ENCODE results near the gene SMAD6. TPM values are rescaled to one million over a fixed set of nuclear protein-coding genes. Genes with fewer than 3 reads are reported as not detected.
A peak's percentile ranks its signal among the peaks of the same experiment; 100 is the strongest.

Gene SMAD6
- total and polyA plus RNA-seq, 2 of the 4 experiments (the other 2 are of a cell fraction), result 4.8 to 8.5 TPM

- H4K8ac ChIP-seq (ENCODE audit: low read depth in 2 of 2, low read length in 2 of 2), result peak overlapping the region in 1 of 2 experiments; percentile 77; a peak in 2 of 4 replicates
- intact Hi-C loops (cut with micrococcal nuclease), result loop anchor here (1.0 kb wide), 1 partner anchor 36 kb away; no protein-coding TSS in a partner anchor
- H2BK5ac ChIP-seq (ENCODE audit: low read depth, low read length, poor library complexity, severe bottlenecking), result peak overlapping the region; percentile 99
- H3K4me3 ChIP-seq (ENCODE audit: insufficient read depth, low read depth, low read length), result no peak overlapping the region
- dilution Hi-C loops (cut with HindIII; ENCODE audit: low sequenced_read_pairs, unreplicated experiment), result no loop called here
- peak overlapping the region; percentile 70; the same call in 1 of the 2 replicates for H4K5ac ChIP-seq (ENCODE audit: low read depth, low read length)
- no peak overlapping the region for H3K56ac ChIP-seq (ENCODE audit: extremely low read depth, insufficient read depth, low read length)
- peak overlapping the region; percentile 52; the same call in 1 of the 2 replicates for H3K23ac ChIP-seq (ENCODE audit: low read depth, low read length)
- H2AFZ ChIP-seq (replicated peaks; ENCODE audit: low read length, poor library complexity), result no peak overlapping the region
- ChIA-PET CTCF (interaction anchor here (1.2 kb wide), 1 partner anchor 36 kb away, joined by 3 read pairs; no protein-coding TSS in a partner anchor), POLR2A (ENCODE audit: unreplicated experiment) (interaction anchor here (0.6 kb wide), 1 partner anchor 12 kb away, joined by 3 read pairs; no protein-coding TSS in a partner anchor)
- peaks cover 7% of the 10 kb centered on the region; the same call in 1 of the 2 replicates for H3K9me1 ChIP-seq (ENCODE audit: insufficient read depth, low read length)
- peak; percentile 94 for ATAC-seq (ENCODE audit: low read depth)
- peak overlapping the region; percentile 35; the same call in 1 of the 2 replicates for H4K91ac ChIP-seq (ENCODE audit: insufficient read depth, low read depth, low read length)
- H2AK9ac ChIP-seq (replicated peaks; ENCODE audit: low read depth, low read length, poor library complexity), result no peak overlapping the region
- H3K27me3 ChIP-seq (ENCODE audit: control insufficient read depth, insufficient read depth, low read length), result no peaks in the 10 kb centered on the region
- 0 out of 3 replicates have a peak overlapping the region, but pooled peaks have one; percentile 33 for H2BK15ac ChIP-seq (ENCODE audit: low read depth, low read length)
- H3K9me3 ChIP-seq (ENCODE audit: control insufficient read depth, insufficient read depth, low read length), result no peaks in the 10 kb centered on the region
- peak overlapping the region; percentile 38; the same call in 1 of the 2 replicates for H3K4ac ChIP-seq (ENCODE audit: low read depth, low read length)
- WGBS, 2 experiments (ENCODE audit: extremely low coverage in 2 of 2, insufficient read length in 1 of 2), result 40% methylated on average over 2 of the region's 3 CpGs; no CpG with 5 or more reads in 1 of the 2 experiments
- no peak overlapping the region for H3K9ac ChIP-seq (ENCODE audit: low read depth, low read length)
- peak overlapping the region; percentile 80 for H2BK120ac ChIP-seq (ENCODE audit: low read depth, low read length)
- H3K4me1 ChIP-seq (ENCODE audit: control insufficient read depth, insufficient read depth, low read length), result peaks cover 2% of the 10 kb centered on the region; the same call in 1 of the 2 replicates
- H3K4me2 ChIP-seq (ENCODE audit: low read depth, low read length), result peak overlapping the region; percentile 69; the same call in 1 of the 2 replicates
- H3K36me3 ChIP-seq (ENCODE audit: control insufficient read depth, insufficient read depth, low read length), result no peaks in the 10 kb centered on the region
- peak overlapping the region; percentile 86; the same call in 1 of the 2 replicates for H3K18ac ChIP-seq (ENCODE audit: low read depth, low read length)
- no peaks in the 10 kb centered on the region for H3K79me1 ChIP-seq (ENCODE audit: low read depth in 1 of 2, low read length in 2 of 2)
- H2BK20ac ChIP-seq (ENCODE audit: low read depth, low read length), result peak overlapping the region; percentile 76; the same call in 1 of the 2 replicates
- in situ Hi-C loops (cut with MboI; ENCODE audit: low sequenced_read_pairs), result no loop called here
- peak overlapping the region; percentile 20; the same call in 1 of the 2 replicates for H2AK5ac ChIP-seq (ENCODE audit: low read depth, low read length)
- no TSS peak for BruUV-seq (replicated peaks)
- no peaks in the 10 kb centered on the region for H4K20me1 ChIP-seq (ENCODE audit: insufficient read depth, low read length)
- peak; percentile 94 for DNase-seq
- H3K14ac ChIP-seq (replicated peaks; ENCODE audit: low read depth, low read length), result peak overlapping the region; percentile 27
- H3K27ac ChIP-seq (ENCODE audit: insufficient read depth, low read length), result peak overlapping the region; percentile 5; the same call in 1 of the 2 replicates
- TF ChIP-seq MXI1 (IDR thresholded peaks at IDR 0.05; ENCODE audit: borderline replicate concordance, low read depth, low read length) (no peak), CEBPB (IDR thresholded peaks at IDR 0.05; ENCODE audit: low read depth, low read length) (peak; percentile 90), RCOR1 (IDR thresholded peaks at IDR 0.05; ENCODE audit: insufficient replicate concordance, low read length) (no peak), CTCF (conservative IDR thresholded peaks at IDR 0.05; ENCODE audit: low read depth, low read length) (no peak), MAZ (IDR thresholded peaks at IDR 0.05; ENCODE audit: borderline replicate concordance, low read depth, low read length) (no peak), CHD1 (IDR thresholded peaks at IDR 0.05; ENCODE audit: low read depth, low read length) (no peak), ELK1 (IDR thresholded peaks at IDR 0.05; ENCODE audit: borderline replicate concordance, low read depth, low read length) (no peak), RFX5 (IDR thresholded peaks at IDR 0.05; ENCODE audit: low read depth, low read length) (no peak), SMC3 (IDR thresholded peaks at IDR 0.05; ENCODE audit: low read depth, low read length) (peak; percentile 24; the same call in 1 of the 2 replicates), RAD21 (IDR thresholded peaks at IDR 0.05; ENCODE audit: low read length) (peak; percentile 40), MAFK (IDR thresholded peaks at IDR 0.05; ENCODE audit: low read depth, low read length) (no peak), FOS (IDR thresholded peaks at IDR 0.05; ENCODE audit: low read depth, low read length) (peak; percentile 67), NFE2L2 (IDR thresholded peaks at IDR 0.05; ENCODE audit: low read depth, low read length) (no peak), BHLHE40 (IDR thresholded peaks at IDR 0.05; ENCODE audit: low read depth, low read length) (no peak)
Measured at GRCh38 chr15:66815318-66815717, 113.3 kb downstream of the SMAD6 start.

Measured in IMR-90 (cell line).